Thyroid gland (tissue), 4 donors: ENCODE results near the gene METAP2. TPM values are rescaled to one million over a fixed set of nuclear protein-coding genes. Genes with fewer than 3 reads are reported as not detected.

Experiments
- DNase-seq, 2 donors: peaks; one replicate each; pipeline ENCODE4 v3.0.0-alpha.2; 2019
- H3K27ac ChIP-seq, 3 donors: fragments of 200-600 bp; sonication (generic); 1 replicate in 2 of 3; 2 replicates in 1 of 3; pipeline ENCODE4 v1.5.1; 2016 to 2019; ENCODE audit warnings: mild to moderate bottlenecking in 1 of 3, moderate library complexity in 1 of 3
- H3K27me3 ChIP-seq: fragments of 200-600 bp; sonication (generic); one replicate; pipeline ENCODE4 v1.5.1; 2019
- H3K36me3 ChIP-seq, 2 donors: fragments of 200-600 bp; sonication (generic); one replicate each; pipeline ENCODE4 v1.5.1; 2016 to 2019
- H3K4me1 ChIP-seq, 2 donors: fragments of 200-600 bp; sonication (generic); one replicate each; pipeline ENCODE4 v1.5.1; 2017 to 2019
- H3K4me3 ChIP-seq, 3 donors: fragments of 200-600 bp; sonication (generic); replicated peaks in 1 of 3; 1 replicate in 2 of 3; 2 replicates in 1 of 3; pipeline ENCODE4 v1.5.1; 2016; ENCODE audit warnings: mild to moderate bottlenecking in 1 of 3
- H3K9me3 ChIP-seq: fragments of 200-600 bp; sonication (generic); one replicate; pipeline ENCODE4 v1.5.1; 2017
- POLR2A ChIP-seq, 2 donors: fragments of 450-650 bp; IDR thresholded peaks; one replicate each; pipeline ENCODE4 v1.6.1; 2017; ENCODE audit warnings: antibody characterized with exemption in 2 of 2, mild to moderate bottlenecking in 2 of 2, moderate library complexity in 1 of 2
- WGBS, 2 donors: methylation state at CpG; one replicate each; pipeline ENCODE4 v1.1.5; 2017; 5-methylcytosine and 5-hydroxymethylcytosine counted together
- intact Hi-C: fragments of 100-400 bp; cut with DNase I; formaldehyde crosslinking; loops from one replicate; pipeline ENCODE4 v1.15.1; 2023
- total RNA-seq, 4 donors: library from RNA; depleted of rRNA; stranded (reverse); fragments of >200 nt; gene quantifications; one replicate each; pipeline ENCODE4 v1.2.3, GENCODE V29; 2016
- TF ChIP-seq, protein P1 (sequence below), 6 experiments: fragments of 200-600 bp in 3 of 6; fragments of 450-650 bp in 3 of 6; sonication (generic) in 3 of 6; IDR thresholded peaks; one replicate each; pipeline ENCODE4 v1.5.1; 2016 to 2019; ENCODE audit warnings: antibody characterized with exemption in 6 of 6, mild to moderate bottlenecking in 2 of 6, inconsistent platforms in 1 of 6, moderate library complexity in 1 of 6

Gene METAP2
- total RNA-seq, 4 donors from 2014 or later, result 46.1 to 64.9 (median 54.9) TPM

DNA sequence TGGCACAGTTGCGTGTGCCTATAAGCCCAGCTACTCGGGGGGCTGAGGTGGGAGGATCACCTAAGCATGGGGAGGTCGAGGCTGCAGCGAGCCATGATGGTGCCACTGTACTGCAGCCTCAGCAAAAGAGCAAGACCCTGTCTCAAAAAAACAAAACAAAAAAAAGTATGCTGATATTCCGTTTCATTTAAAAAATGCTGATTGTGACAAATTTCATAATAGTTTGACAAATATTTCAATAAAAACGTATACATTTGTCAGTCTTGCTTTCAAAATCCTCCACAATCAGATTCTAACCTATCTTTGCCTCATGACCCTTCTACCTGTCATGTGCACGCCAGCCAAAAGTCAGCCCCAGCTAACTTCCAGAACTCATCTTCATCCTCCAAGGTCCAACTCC lies 67.5 kb downstream of the METAP2 start:
- Histone ChIP-seq H3K27ac (no peak overlapping the region), H3K4me3 (no peak overlapping the region), H3K4me1 (no peaks in the 10 kb centered on the region), H3K27me3 (no peaks in the 10 kb centered on the region), H3K36me3 (no peaks in the 10 kb centered on the region), H3K9me3 (no peaks in the 10 kb centered on the region)
- DNase-seq, result no peak
- intact Hi-C loops, result no loop called here
- 91 to 93% methylated on average over 7 of the region's 7 CpGs for WGBS, 2 donors
- TF ChIP-seq POLR2A (IDR thresholded peaks at IDR 0.05), result no peak
- TF ChIP-seq, protein P1, sequence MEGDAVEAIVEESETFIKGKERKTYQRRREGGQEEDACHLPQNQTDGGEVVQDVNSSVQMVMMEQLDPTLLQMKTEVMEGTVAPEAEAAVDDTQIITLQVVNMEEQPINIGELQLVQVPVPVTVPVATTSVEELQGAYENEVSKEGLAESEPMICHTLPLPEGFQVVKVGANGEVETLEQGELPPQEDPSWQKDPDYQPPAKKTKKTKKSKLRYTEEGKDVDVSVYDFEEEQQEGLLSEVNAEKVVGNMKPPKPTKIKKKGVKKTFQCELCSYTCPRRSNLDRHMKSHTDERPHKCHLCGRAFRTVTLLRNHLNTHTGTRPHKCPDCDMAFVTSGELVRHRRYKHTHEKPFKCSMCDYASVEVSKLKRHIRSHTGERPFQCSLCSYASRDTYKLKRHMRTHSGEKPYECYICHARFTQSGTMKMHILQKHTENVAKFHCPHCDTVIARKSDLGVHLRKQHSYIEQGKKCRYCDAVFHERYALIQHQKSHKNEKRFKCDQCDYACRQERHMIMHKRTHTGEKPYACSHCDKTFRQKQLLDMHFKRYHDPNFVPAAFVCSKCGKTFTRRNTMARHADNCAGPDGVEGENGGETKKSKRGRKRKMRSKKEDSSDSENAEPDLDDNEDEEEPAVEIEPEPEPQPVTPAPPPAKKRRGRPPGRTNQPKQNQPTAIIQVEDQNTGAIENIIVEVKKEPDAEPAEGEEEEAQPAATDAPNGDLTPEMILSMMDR (IDR thresholded peaks at IDR 0.05), result no peak

DNA sequence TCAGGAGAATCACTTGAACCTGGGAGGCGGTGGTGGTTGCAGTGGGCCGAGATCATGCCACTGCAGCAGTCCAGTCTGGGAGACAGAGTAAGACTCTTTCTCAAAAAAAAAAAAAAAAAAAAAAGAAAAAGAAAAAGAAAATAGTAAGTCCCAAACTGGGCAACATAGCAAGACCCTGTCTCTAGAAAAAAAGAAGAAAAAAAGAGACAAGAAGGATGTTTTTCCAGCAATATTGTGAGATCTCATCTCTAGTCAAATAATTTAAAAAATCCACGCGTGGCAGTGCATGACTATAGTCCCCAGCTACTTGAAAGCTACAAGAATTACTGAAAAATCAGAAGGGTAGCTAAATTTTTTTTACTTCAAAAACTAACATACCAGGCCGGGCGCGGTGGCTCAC lies 69.4 kb downstream of the METAP2 start:
- no peak for TF ChIP-seq POLR2A (IDR thresholded peaks at IDR 0.05)
- TF ChIP-seq, protein P1 (IDR thresholded peaks at IDR 0.05), result no peak
- intact Hi-C loops, result no loop called here
- Histone ChIP-seq H3K4me1 (no peaks in the 10 kb centered on the region), H3K4me3 (no peak overlapping the region), H3K9me3 (no peaks in the 10 kb centered on the region), H3K27me3 (no peaks in the 10 kb centered on the region), H3K36me3 (no peaks in the 10 kb centered on the region), H3K27ac (no peak overlapping the region)
- 97 to 98% methylated on average over 7 of the region's 7 CpGs for WGBS, 2 donors
- DNase-seq, result no peak

DNA sequence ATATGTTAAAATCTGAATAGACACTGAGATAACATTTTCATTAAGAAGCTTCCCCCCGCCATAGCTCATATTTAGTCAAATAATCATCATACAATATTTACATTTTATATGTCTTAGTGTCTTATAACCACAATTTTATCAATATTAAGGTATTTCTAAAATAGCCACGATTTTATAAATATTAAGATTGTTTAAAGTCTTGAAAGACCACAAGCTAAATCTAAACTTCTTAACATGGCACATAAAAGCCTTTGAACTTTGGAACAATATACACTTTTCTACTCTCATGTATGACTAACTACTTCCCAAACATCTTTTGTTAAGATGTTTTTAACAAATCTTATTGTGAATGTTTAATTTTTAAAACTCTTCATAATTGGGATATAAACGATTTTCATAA lies 70.8 kb downstream of the METAP2 start:
- Histone ChIP-seq H3K27me3 (no peaks in the 10 kb centered on the region), H3K36me3 (no peaks in the 10 kb centered on the region), H3K4me1 (peaks cover 0 to 3% of the 10 kb centered on the region in 2 donors), H3K27ac (no peak overlapping the region), H3K9me3 (no peaks in the 10 kb centered on the region), H3K4me3 (no peak overlapping the region)
- no peak for DNase-seq
- 62 to 66% methylated on average over 3 of the region's 3 CpGs for WGBS, 2 donors
- intact Hi-C loops, result no loop called here
- no peak for TF ChIP-seq POLR2A (IDR thresholded peaks at IDR 0.05)
- TF ChIP-seq, protein P1 (IDR thresholded peaks at IDR 0.05), result no peak

DNA sequence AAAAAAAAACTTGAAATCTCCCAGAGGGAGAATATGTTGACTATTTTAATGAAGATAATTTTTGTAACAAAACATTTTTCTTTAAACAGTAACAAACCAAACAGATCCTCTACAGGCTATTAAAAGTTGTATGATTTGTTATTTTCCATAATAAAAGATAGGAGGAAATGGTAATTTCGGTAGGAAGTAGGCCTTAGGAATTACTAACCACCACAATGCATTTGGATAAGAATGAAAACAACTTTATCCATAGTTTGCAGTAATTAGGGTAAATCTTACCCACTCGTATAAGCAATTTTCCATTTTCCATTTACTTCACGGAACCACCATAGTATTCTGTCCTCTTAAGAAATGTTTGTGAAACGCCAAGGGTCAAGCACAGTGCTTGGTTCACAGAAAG lies 71.4 kb downstream of the METAP2 start:
- no peak for DNase-seq
- no peak for TF ChIP-seq POLR2A (IDR thresholded peaks at IDR 0.05)
- TF ChIP-seq, protein P1 (IDR thresholded peaks at IDR 0.05), result no peak
- H3K27ac ChIP-seq, result no peak overlapping the region
- H3K27me3 ChIP-seq, result no peaks in the 10 kb centered on the region
- no peaks in the 10 kb centered on the region for H3K9me3 ChIP-seq
- no peak overlapping the region for H3K4me3 ChIP-seq
- intact Hi-C loops, result no loop called here
- peaks cover 0 to 3% of the 10 kb centered on the region in 2 donors for H3K4me1 ChIP-seq
- 89 to 93% methylated on average over 4 of the region's 4 CpGs for WGBS, 2 donors
- H3K36me3 ChIP-seq, result no peaks in the 10 kb centered on the region

DNA sequence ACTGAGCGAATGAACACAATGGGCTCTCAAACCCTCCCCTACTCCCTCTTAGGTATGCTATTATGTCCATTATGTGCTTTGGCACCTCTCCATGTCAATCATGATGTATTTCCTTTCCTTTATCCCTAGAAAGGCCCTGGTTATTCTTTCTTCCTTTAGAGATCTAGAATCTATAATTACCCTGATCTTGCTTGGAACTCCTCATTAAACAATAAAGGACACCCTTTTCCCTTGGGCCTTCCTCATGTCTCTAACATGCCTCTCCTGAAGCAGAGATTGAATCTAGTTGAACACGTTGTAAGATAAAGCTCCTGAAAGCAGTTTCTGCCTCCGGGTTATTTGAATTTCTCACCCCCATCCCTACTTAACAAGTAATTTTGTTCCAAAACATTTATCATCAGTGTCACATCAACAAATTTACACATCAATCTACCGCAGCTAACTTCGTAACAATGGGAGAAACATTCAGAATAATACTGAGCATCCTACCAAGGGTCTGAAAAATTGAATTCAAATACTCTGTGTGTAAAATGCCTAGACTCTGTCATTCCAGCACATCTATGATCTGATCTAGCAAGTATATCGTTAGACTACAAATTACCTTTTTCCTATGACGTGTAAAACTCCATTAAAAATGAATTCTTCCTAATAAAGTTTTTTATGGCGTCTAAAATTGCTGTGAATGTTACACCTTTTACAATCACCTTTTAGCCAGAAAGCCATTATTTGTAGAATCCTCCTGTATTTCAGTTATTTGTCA lies 72.0 kb downstream of the METAP2 start:
- H3K4me3 ChIP-seq, result no peak overlapping the region
- no peak for DNase-seq
- H3K27ac ChIP-seq, result no peak overlapping the region
- intact Hi-C loops, result no loop called here
- TF ChIP-seq, protein P1 (IDR thresholded peaks at IDR 0.05), result no peak
- TF ChIP-seq POLR2A (IDR thresholded peaks at IDR 0.05), result no peak
- H3K4me1 ChIP-seq, result peaks cover 0 to 3% of the 10 kb centered on the region in 2 donors
- no peaks in the 10 kb centered on the region for H3K27me3 ChIP-seq
- H3K36me3 ChIP-seq, result no peaks in the 10 kb centered on the region
- no peaks in the 10 kb centered on the region for H3K9me3 ChIP-seq
- 89 to 91% methylated on average over 8 of the region's 8 CpGs for WGBS, 2 donors
